Measurements from ENCODE around the gene SIL1.
"Not testable (repeated sequence)": the region's sequence is repeated elsewhere in the genome, so short reads cannot be mapped to it uniquely, and the experiment has no call there.

The SIL1 gene

GRCh38 chr5:139197710-139198669 is at the start of gene SIL1:
TSS of gene SIL1 (minus strand) at chr5:139198368. CDS start at chr5:139127843, 70,525 bp downstream.
- DNase-seq, result peak; percentile 97

- peak; percentile 83 for DNase-seq
Measured at GRCh38 chr5:139246394-139246793, 48.2 kb upstream of the SIL1 start.

GRCh38 chr5:139245637-139246339 is 47.6 kb upstream of the SIL1 start:
- no peak for DNase-seq

- DNase-seq, result no peak
Measured at GRCh38 chr5:139243425-139243970, 45.3 kb upstream of the SIL1 start.

- no peak for DNase-seq
Measured at GRCh38 chr5:139241139-139241538, 43.0 kb upstream of the SIL1 start.

- no peak for DNase-seq
Measured at GRCh38 chr5:139236479-139236878, 38.3 kb upstream of the SIL1 start.

GRCh38 chr5:139232147-139232724 is 34.1 kb upstream of the SIL1 start:
- no peak for DNase-seq

GRCh38 chr5:139228201-139228803 is 30.1 kb upstream of the SIL1 start:
- DNase-seq, result no peak

- no peak for DNase-seq
Measured at GRCh38 chr5:139226131-139226530, 28.0 kb upstream of the SIL1 start.

GRCh38 chr5:139223481-139223880 is 25.3 kb upstream of the SIL1 start:
- no peak for DNase-seq

GRCh38 chr5:139222346-139222745 is 24.2 kb upstream of the SIL1 start:
- no peak for DNase-seq

- not testable (repeated sequence) for DNase-seq
Measured at GRCh38 chr5:139218038-139218437, 19.9 kb upstream of the SIL1 start.

- no peak for DNase-seq
Measured at GRCh38 chr5:139215107-139215975, 17.2 kb upstream of the SIL1 start.

- no peak for DNase-seq
Measured at GRCh38 chr5:139214646-139215045, 16.5 kb upstream of the SIL1 start.

- no peak for DNase-seq
Measured at GRCh38 chr5:139212906-139213305, 14.7 kb upstream of the SIL1 start.

- DNase-seq, result no peak
Measured at GRCh38 chr5:139212486-139212885, 14.3 kb upstream of the SIL1 start.

- no peak for DNase-seq
Measured at GRCh38 chr5:139210585-139210984, 12.4 kb upstream of the SIL1 start.

- DNase-seq, result no peak
Measured at GRCh38 chr5:139207297-139208000, 9.3 kb upstream of the SIL1 start.

GRCh38 chr5:139205586-139205985 is 7.4 kb upstream of the SIL1 start:
- no peak for DNase-seq

- DNase-seq, result no peak
Measured at GRCh38 chr5:139205124-139205523, 7.0 kb upstream of the SIL1 start.

GRCh38 chr5:139204196-139204595 is 6.0 kb upstream of the SIL1 start:
- DNase-seq, result no peak
